ENCODE data around the gene ATP6V0D1.
A peak's percentile ranks its signal among the peaks of the same experiment; 100 is the strongest.
"Not testable (repeated sequence)": the region's sequence is repeated elsewhere in the genome, so short reads cannot be mapped to it uniquely, and the experiment has no call there.

ATP6V0D1 gene

DNA sequence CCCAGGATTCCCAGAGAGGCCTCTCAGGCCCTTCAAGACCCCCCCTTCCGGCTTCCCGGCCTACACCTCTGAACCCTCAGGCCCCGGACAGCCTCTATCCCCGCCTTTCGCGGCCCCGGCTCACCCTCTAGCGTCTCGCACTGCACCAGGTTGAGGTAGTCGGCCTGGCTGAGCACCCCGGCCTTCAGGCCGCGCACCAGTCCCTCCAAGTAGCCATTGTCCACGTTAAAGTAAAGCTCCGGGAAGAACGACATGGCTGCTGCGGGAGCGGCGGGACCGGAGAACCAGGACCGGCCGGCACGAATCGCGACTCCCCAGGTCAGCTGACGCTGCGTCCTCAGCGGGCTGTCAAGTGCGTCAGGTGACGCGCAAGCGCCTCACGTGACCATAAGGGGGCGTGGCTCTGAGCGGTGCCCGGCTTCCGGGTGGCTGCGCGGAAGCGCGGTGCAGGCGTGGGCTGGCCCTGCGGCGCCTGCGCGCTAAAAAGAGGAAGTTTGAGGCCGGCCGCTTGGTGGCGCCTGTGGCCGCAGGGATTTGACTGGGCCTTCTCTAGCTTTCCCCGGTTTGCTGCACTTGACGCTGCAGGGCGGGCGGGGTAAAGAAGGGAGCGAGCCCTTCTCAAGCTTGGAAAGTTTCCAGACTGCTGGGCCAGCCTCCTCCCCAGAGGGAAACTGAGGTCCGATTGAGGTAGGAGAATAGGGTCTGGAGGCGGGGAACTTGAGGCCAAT is at the start of gene ATP6V0D1:
Gene ATP6V0D1, minus strand, starts transcription at position 325 of the 728 bp plus-strand sequence. Its CDS starts 71 bp downstream, at position 254.
- peak; percentile 99 for DNase-seq

DNA sequence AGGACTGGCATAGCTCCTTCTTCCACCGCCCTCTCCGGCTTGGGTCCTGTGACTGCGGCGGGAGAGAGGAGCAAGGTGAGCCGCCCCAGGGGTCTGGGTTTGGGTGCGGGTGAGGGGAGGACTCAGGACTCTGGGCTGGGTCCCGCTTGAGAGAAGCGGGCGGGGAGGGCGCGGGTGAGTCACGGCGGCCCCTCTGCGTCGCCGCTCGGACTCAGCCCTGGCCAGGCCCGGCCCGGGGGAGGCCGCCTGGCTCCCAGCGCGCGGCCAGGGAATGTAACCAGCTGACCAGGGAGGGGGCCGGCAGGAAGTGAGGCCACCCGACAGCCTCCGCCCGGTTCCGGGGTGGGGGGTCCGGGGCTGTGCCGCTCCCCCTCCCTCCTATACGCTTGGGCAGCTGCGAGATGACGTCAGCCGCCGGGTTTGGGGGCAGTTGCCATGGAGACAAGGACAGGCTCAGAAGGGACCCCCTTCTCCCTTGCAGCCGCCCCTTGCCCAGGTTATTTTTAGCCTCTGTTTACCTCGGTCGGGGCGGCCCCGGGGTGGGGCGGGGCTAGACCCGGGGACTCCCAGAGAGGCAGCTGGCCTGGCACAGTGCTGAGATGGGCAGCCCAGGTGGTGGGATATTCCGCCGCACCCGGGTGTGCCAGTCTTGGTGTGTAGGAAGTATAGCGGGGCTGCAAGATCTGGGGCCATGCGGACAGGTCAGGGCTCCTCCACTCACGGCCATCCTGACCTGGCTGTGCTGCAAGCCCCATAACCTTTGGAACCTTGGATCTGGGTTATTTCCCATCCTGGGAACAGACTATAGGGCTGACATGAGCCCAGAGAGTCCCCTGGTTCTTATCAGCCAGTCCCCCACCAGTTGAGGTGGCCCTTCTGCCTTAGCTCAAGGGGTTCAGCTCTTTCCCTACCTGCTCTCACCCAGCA is 49.3 kb upstream of the ATP6V0D1 start:
- DNase-seq, result no peak

DNA sequence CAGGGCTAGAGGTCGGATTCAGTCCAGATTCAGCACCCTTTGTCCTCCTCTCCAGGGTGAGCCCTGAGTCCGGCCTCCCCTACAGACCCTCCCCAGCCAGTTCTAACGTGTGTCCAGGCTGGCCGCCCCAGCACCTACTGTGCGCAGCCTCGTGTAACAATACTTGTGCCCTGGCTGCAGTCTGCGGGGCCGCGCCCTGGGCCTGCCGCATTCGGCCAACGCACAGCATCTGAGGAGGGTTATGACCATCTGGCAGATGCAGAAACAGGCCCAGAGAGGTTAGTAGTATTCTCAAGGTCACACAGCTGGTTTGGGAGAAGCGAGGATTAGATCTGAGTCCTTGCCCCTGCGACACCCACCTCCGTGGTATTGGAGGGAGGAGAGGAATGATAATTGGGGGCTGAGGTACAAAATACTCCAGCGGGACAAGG is 48.6 kb upstream of the ATP6V0D1 start:
- DNase-seq, result no peak

DNA sequence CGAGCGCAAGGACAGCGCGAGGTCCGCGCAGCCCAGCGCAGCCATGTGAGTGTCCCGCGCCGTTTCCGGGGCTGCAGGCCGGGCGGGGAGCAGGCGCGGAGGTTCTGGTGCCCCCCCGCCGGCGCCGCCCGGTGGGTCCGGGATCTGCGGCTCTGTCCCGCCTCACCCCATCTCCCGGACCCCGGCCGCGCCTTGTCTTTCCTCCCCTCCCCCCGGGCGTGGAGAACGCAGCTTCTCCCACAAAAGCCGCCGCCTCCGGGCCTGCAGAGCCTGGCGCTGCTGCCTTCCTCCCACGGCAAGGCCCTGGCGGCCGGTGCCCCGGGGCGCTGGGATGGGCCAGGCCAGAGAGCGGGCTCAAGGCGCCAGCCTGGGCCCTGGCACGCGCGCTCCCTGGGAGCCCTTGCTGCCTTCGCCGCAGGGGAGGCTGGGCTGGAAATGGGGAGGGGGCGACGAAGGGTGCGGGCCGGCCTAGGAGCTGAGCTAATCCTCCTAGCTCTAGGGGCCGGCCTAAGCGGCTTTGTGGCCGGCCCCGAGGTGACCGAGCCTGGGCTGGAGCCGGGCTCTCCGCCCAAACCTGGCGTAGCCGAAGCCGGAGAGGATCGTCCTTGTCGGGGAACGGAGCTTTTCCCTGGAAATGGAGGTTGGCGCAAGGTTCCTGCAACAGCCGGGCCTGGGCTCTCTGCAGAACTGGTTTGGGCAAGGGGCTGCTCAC is 48.1 kb upstream of the ATP6V0D1 start:
- no peak for DNase-seq

DNA sequence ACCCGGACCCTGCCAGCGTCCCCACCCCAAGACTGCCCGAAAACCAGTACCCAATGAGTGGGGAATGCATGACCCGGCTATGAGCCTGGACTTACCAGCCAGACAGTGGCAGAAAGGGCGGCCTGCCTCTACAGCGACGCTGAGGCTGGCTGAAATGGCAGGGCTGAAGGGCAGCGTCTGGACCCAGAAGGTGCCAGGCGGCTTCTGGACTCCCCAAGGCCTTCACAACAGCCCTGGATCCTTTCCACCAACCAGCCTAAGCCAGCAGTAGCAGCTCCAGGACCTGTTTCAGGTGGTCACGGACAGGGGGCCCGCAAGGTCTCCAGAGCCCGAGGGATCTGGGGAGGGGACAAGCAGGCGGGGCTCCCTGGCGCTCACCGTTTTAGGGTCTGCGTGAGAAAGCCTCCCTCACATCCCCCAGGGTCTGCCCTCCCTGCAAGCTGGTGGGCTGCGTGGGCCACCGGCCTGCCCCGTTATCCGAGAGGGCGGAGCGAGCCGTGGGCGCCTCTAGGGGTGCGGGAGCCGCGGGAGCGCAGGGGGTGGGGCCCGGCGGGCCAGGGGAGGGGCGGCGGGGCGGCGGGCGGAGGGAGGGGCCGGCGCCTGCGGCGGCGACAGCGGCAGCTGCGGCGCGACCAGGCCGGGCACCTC is 47.4 kb upstream of the ATP6V0D1 start, which contains the start of gene RIPOR1:
Gene RIPOR1, plus strand, starts transcription at position 608 of the 648 bp plus-strand sequence. CDS start 9,618 bp downstream, outside the sequence.
- DNase-seq, result peak in 1 of 2 donors; percentile 36

DNA sequence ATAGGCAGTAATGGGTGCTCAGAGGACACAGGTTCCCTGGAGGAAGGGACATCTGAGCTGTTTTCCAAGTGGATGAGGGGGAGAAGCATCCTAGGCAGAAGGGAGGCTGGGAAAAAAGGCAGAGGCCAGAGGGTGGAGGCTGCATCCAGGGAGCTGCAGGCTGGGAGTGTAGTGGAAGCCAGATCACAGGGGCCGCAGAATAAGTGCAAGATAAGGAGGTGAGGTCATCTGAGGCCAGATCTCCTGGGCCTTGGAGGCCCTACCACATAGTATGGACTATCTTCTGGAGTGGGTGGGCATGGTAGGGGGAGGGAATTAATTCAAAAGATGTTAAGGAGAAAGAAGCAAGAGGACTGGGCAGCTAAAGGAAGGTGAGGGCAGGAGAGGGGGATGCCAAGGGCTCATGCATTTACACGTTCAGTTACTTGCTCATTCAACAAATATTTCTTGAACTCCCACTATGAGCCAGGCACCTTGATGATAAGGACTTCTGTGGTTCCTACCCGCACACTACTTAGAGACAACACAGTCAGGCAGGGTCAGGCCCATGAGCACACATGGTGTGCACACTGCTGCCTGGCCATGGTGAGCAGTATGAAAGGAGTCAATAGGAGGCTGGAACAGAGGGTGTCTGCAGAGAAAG is 45.3 kb upstream of the ATP6V0D1 start:
- DNase-seq, result no peak

DNA sequence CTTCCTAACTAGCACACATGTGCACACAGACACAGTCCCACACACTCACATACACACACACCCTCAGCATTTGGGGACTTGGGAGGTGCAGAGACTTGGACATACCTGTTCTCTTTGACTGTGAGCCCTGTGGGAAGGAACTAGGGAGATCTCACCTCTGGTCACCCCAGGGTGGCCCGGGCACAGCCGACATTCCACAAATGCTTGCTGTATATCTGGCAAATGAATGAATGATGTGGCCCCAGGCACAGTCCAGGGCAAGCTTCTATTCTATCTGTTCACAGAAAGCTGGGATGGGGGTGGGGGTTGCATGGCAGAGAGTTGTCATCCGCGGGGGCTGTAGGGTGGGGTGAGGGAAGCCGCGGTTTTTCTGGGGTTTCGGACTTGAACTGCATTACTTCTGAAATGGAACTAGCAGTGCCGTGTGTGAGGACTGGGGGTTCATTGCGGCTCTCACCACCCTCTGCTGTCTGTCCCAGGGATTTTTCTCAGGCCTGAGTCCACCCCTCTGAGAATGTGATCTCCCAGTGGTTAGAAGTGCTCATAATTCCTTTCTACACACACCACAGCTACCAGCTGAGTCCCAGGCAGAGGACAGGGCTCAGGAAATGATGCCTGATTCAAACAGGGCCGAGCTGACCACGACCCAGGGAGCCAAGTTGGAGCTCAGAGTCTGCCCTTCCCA is 44.4 kb upstream of the ATP6V0D1 start:
- no peak for DNase-seq

DNA sequence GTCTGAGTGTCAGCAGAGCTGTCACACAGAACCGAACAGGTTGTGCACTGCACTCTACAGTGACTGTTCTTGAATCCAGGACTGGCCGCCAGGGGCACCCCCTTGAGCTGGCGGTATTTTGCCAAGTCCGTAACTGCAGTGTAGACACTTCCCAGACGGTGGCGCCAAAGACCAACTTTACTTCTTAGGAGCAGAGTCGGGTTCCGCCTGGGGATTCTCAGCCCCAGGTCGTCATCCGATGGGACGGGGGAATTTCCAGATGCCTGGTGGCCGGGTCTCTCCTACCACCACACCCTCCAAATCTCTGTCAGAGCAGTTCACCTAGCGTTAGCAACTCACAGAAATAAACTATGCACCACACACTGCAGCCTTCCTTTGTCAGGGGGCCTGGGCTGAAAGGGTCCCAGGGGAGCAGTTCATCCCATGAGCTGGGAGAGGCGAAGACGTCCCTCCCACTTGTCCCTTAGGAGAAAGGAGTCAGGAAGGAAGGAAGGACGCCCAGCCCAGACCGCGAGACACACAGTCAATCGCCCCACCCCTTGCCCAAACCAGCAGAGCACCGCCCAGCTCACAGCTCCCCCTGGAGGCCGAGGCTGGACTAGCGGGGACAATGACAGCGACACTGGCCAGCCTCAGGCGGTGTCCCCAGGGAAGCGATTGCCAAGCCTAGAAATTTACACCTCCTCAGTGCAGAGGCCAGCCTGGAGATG is 40.3 kb upstream of the ATP6V0D1 start:
- DNase-seq, result peak; percentile 99 to 100

DNA sequence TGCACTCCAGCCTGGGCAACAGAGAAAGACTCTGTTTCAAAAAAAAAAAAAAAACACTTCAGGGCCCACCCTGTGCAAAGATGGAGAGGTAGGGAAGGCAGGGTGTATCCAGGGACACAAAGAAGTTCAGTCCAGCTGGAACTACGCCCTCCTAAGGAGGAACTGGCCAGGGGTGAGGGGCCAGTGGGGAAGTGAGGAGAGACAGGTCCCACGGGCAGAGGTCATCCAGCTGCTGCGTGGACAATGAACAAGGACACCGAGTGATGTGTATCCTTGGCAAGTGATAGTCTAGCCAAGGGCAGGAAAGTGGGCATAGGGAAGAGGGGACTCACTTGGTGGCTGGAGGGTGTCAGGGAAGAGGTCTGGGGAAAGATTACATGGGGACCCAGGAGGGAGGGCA is 38.3 kb upstream of the ATP6V0D1 start:
- no peak for DNase-seq

DNA sequence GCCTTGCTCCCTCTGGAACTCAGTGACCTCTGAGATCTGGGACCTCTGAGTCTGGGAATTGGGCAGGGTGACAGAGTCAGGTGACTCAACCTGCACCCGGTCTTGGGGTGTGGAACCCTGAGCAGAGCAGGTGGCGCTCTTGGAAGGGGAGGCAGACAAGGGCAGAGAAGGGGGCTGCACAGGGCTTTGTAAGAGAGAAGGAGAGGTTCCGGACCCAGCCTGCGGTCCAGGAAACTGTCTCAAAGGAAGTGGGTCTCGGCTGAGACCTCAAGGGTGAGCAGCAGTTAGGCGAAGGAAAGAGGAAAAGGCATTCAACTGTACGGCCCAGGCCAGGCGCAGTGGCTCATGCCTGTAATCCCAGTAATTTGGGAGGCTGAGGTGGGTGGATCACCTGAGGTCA is 37.7 kb upstream of the ATP6V0D1 start:
- DNase-seq, result no peak

DNA sequence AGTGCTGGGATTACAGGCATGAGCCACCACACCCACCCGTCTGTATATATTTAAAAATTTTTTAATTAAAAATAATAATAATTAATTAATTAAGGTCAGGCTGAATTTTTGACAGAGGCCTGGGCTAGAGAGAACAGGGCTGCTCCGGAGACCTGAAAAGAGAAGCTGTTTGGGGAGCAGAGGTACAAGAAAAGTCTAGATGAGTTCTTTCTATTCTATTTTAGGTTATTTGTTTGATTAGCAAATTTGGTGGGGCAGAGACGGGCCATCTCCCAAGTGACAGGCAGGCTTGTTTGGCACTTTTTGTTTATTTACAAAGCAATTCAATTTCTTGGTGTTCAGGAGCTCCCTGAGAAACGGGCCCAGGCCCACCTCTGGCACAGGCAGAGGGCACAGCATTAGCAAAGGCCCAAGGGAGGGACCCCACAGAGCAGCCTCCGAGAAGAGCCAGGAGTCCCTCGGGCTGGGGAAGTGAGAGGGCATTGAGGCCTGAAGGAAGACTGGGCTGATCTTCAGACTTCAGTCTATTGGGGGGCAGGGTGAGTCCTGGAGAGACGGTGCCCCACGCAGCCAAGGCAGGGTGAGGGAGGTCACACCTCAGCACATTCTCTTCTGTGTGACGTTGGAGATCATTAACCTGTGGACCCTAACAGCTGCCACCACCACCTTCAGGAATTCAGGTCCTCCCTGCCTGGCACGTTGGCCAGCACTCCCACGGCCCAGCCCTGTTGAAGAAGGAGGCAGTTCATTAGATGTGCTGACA is 36.9 kb upstream of the ATP6V0D1 start:
- no peak for DNase-seq

DNA sequence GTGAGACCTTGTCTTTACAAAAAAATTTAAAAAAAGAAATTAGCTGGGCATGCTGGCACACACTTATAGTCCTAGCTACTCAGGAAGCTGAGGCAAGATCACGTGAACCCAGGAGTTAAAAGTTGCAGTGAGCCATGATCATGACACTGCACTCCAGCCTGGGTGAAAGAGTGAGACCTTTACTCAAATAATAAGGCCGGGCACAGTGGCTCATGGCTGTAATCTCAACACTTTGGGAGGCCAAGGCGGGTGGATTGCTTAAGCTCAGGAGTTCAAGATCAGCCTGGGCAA is 36.1 kb upstream of the ATP6V0D1 start:
- DNase-seq, result no peak

DNA sequence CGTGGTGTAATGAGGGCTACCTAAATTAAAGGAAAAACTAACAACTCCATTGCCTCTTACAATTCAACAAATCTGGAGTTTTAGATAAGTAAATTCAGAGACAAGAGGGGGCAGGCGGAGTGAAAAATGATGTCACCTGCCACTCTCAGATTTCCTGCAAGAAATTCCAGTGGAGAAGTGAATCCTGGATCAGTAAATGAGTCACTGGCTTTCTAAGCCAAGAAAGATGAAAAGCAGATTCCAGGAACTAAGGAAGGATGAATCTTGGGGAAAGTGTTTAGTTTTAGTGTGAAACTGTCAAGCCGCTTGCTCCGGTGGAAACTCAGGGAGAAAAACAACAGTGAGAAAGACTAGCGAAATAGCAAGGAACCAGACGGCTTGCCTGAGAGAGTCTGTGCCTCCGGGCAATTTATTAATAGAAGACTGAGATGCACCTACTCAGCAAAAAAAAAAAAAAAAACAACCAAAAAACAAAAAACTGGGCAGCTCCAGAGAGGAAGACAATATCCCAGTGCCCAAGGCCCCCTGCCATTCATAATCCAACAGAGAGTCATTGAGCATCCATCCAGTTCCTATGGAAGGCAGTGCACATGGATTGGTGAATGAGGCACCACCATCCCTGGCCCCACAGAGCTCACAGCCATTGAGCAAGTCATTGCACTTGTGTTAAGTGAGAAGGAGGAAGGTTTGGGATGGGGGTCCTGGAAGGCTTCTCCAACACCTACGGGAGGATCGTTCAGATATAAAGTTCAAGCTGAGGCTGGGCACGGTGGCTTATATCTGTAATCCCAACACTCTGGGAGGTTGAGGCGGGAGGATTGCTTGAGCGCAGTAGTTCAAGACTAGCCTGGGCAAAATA is 35.6 kb upstream of the ATP6V0D1 start:
- DNase-seq, result no peak

DNA sequence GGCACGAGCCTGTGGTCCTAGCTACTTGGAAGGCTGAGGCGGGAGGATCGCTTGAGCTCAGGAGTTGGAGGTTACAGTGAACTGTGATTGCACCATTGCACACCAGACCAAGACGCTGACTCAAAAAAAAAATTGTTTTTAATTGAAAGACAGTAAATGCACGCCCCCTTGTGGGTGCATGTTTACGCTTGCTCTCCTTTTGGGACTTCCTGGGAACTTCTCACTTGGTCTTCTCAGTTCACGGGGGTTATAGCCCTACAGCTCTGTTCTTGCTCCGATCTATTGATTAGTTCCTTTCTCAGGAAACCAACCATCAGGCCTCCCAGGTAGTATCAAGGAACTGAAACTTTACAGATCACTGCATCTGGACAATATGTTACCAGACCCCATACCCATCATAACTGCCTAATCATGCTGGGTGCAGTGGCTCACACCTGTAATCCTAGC is 33.4 kb upstream of the ATP6V0D1 start:
- DNase-seq, result peak; percentile 75

DNA sequence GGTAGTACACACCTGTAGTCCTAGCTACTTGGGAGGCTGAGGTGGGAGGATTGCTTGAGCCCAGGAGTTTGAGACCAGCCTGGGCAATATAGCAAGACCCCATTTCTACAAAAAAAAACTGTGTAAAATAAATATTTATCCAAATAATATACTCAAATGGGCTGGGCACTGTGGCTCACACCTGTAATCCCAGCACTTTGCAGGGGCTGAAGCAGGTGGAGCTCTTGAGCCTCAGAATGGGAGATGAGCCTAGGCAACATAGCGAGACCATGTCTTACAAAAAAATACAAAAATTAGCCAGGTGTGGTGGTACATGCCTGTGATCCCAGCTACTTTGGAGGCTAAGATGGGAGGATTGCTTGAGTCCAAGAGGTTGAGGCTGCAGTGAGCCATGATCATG is 32.9 kb upstream of the ATP6V0D1 start:
- DNase-seq, result not testable (repeated sequence)

DNA sequence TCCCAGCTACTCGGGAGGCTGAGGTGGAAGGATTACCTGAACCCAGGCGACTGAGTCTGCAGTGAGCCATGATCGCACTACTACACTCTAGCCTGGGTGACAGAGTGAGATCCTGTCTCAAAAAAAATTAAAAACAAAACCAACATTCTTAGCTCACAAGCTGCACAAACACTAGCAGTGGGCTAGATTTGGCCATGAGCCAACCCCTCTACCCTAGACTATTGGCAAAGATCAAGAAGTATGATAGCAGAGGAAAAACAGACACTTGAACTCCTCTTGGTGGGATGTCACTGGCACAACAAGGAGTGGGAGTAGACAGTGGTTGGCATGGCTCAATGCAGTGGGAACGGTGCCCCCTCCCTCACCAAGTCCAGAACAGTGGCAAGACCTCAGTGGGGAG is 28.1 kb upstream of the ATP6V0D1 start:
- no peak for DNase-seq

DNA sequence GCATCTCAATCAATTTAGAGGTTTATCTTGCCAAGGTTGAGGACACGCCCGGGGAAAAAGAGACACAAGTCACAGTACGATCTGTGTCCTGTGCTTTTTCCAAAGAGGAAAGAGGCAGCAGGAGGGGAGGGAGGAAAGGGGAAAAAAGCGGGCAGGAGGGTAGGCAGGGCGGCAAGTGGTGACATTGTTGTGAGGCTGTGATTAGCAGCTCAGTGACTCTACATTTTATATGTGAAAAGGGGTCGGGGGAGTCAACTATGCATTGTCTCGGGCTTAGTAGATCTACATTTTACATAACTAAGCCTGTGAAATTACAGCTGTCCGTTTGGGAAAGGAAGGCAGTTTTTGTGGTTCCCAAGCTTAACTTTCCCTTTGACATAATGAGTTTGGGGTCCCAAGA is 25.5 kb upstream of the ATP6V0D1 start:
- DNase-seq, result no peak

DNA sequence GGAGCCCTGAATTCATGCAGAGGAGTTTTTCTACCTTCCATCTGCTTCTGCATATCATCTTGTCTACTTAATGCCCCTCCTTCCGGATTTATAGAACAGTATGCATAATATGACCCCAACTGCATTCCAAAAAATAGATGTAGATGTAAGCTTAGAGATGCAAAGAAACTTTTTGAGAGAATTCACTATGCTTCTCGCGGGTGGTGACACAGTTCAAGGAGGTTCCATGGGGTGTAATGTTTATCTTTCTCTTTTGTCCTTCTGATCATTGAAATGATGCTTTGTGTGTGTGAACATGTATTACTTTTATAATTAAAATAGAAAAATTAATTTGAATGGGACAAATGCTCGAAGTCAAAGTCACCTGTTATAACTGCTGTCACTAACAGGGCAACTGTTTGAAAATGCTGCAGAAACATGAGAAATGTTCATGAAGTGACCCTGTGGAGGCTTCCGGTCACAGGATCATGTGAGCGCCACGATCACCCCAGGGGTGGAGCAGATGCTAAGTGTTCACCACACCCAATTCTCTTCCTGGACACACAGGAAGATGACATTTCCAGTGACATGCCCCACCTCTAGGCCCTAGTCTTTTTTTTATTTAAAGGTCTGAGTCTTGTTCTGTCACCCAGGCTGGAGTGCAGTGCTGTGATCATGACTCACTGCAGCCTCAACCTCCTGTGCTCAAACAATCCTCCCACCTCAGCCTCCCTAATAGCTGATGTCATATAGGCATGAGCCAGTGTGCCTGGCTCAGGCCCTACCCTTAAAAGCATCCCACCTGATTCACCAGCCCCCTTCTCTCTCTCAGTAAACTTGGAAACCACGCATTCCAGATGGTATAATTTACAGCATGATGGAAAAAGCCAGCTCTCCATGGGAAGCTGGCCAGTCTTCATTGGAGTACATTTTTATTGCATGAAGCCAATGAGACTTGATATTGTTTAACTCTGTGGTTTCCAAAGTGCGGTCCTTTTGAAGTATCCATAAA is 23.4 kb upstream of the ATP6V0D1 start:
- DNase-seq, result peak in 1 of 2 donors; percentile 12
